ENCODE data around the gene CFAP58. TPM values are rescaled to one million over a fixed set of nuclear protein-coding genes. Genes with fewer than 3 reads are reported as not detected.

The CFAP58 gene
- total RNA-seq, 1 experiment from 2014 or later = 0.63 TPM

GRCh38 chr10:104380336-104380735, 26.7 kb downstream of the CFAP58 start:
- no peak overlapping the region for H3K27ac ChIP-seq (ENCODE audit: insufficient read length, low read depth, low read length)
- H3K9ac ChIP-seq (ENCODE audit: extremely low read depth, insufficient read length, low read length) = no peak overlapping the region
- H3K4me2 ChIP-seq (ENCODE audit: insufficient read depth, insufficient read length, low read length) = no peak overlapping the region
- Mint-ChIP-seq H3K36me3 (ENCODE audit: insufficient read depth in 1 of 3, low read depth in 3 of 3) (no peaks in the 10 kb centered on the region), H3K4me3 (no peak overlapping the region), H3K27ac (no peak overlapping the region), H3K4me1 (peaks cover 12 to 18% of the 10 kb centered on the region in 2 experiments), H3K9me3 (no peaks in the 10 kb centered on the region), H3K27me3 (ENCODE audit: low read depth) (no peaks in the 10 kb centered on the region; the same call in 1 of the 2 replicates)
- H2BK15ac ChIP-seq (ENCODE audit: low read depth, low read length) = no peak overlapping the region
- H2BK20ac ChIP-seq (ENCODE audit: low read depth, low read length, poor library complexity, severe bottlenecking) = no peak overlapping the region
- H4K8ac ChIP-seq (replicated peaks; ENCODE audit: insufficient read length, low read depth, low read length) = no peak overlapping the region
- H4K20me1 ChIP-seq (ENCODE audit: control insufficient read depth, insufficient read depth, insufficient read length) = no peaks in the 10 kb centered on the region
- no peak overlapping the region for H4K5ac ChIP-seq (ENCODE audit: insufficient read length, low read depth, low read length)
- H3K9me3 ChIP-seq (ENCODE audit: control insufficient read depth, low read depth, low read length) = no peaks in the 10 kb centered on the region
- H3K14ac ChIP-seq (ENCODE audit: insufficient read depth, low read length) = no peak overlapping the region
- no peak for DNase-seq
- H3K23me2 ChIP-seq (ENCODE audit: insufficient read length, low read depth, low read length, poor library complexity, severe bottlenecking) = no peaks in the 10 kb centered on the region
- no peak for TF ChIP-seq CTCF (conservative IDR thresholded peaks at IDR 0.05)
- H2BK5ac ChIP-seq (ENCODE audit: insufficient read length, low read length) = no peak overlapping the region
- no peak overlapping the region for H2BK12ac ChIP-seq (ENCODE audit: insufficient read length, low read depth, low read length)
- no peaks in the 10 kb centered on the region for H3K79me2 ChIP-seq (ENCODE audit: insufficient read depth, low read length)
- no peak overlapping the region for H2AK5ac ChIP-seq (ENCODE audit: insufficient read length, low read length)
- no peak overlapping the region for H3K56ac ChIP-seq (ENCODE audit: insufficient read length, low read depth, low read length)
- no peaks in the 10 kb centered on the region for H3K27me3 ChIP-seq (ENCODE audit: insufficient read depth, low read length)
- no peak overlapping the region for H3K23ac ChIP-seq (ENCODE audit: insufficient read length, low read depth, low read length)
- no peak overlapping the region for H3K18ac ChIP-seq (ENCODE audit: insufficient read length, low read depth, low read length)
- WGBS (ENCODE audit: extremely low coverage, insufficient read length, low lambda C conversion rate) = no CpG with 5 or more reads among the region's 4 CpGs
- peaks cover 6% of the 10 kb centered on the region; the same call in 1 of the 2 replicates for H3K4me1 ChIP-seq (ENCODE audit: insufficient read depth, low read length)
- H2BK120ac ChIP-seq (ENCODE audit: low read depth, low read length, poor library complexity, severe bottlenecking) = no peak overlapping the region
- H3T11ph ChIP-seq (ENCODE audit: low read length) = no peak overlapping the region
- H3K4ac ChIP-seq (ENCODE audit: low read depth, low read length) = no peak overlapping the region
- no peak overlapping the region for H4K91ac ChIP-seq (ENCODE audit: insufficient read length, low read depth, low read length)
- no peak overlapping the region for H2AFZ ChIP-seq (ENCODE audit: low read length)
- H3K79me1 ChIP-seq (ENCODE audit: insufficient read depth, low read depth, low read length, poor library complexity, severe bottlenecking) = no peaks in the 10 kb centered on the region
